GM18867 (cell line): ENCODE results near the gene P2RY6.
"Not testable (repeated sequence)": the region's sequence is repeated elsewhere in the genome, so short reads cannot be mapped to it uniquely, and the experiment has no call there.

Experiments
- ATAC-seq: cut with Tn5 transposase; IDR thresholded peaks from one replicate; pipeline ENCODE4 v1.9.1; 2021; ENCODE audit warnings: mild to moderate bottlenecking, moderate library complexity; ENCODE audit not compliant: unreplicated experiment

P2RY6 gene

GRCh38 chr11:73271936-73272679 lies at the start of gene P2RY6:
TSS of gene P2RY6 (plus strand) at chr11:73272338. CDS start at chr11:73296519, 24,181 bp downstream.
- no peak for ATAC-seq

GRCh38 chr11:73223998-73224730 lies 48.0 kb upstream of the P2RY6 start:
- ATAC-seq = no peak

- ATAC-seq = no peak
Observed at GRCh38 chr11:73225001-73225686, 47.0 kb upstream of the P2RY6 start.

- no peak for ATAC-seq
Observed at GRCh38 chr11:73225851-73226250, 46.3 kb upstream of the P2RY6 start.

GRCh38 chr11:73226297-73227006 lies 45.7 kb upstream of the P2RY6 start:
- no peak for ATAC-seq

GRCh38 chr11:73227571-73228211 lies 44.4 kb upstream of the P2RY6 start:
- ATAC-seq = no peak

GRCh38 chr11:73228268-73229134 lies 43.6 kb upstream of the P2RY6 start:
- ATAC-seq = no peak

- ATAC-seq = no peak
Observed at GRCh38 chr11:73229321-73229895, 42.7 kb upstream of the P2RY6 start.

- no peak for ATAC-seq
Observed at GRCh38 chr11:73229896-73230875, 42.0 kb upstream of the P2RY6 start.

GRCh38 chr11:73230931-73231330 lies 41.2 kb upstream of the P2RY6 start:
- no peak for ATAC-seq

- not testable (repeated sequence) for ATAC-seq
Observed at GRCh38 chr11:73232487-73232886, 39.7 kb upstream of the P2RY6 start.

GRCh38 chr11:73233211-73233610 lies 38.9 kb upstream of the P2RY6 start:
- ATAC-seq = no peak

GRCh38 chr11:73233692-73234470 lies 38.3 kb upstream of the P2RY6 start:
- ATAC-seq = no peak

- no peak for ATAC-seq
Observed at GRCh38 chr11:73234471-73235181, 37.5 kb upstream of the P2RY6 start.

GRCh38 chr11:73235236-73235786 lies 36.8 kb upstream of the P2RY6 start:
- no peak for ATAC-seq

- no peak for ATAC-seq
Observed at GRCh38 chr11:73236205-73236765, 35.9 kb upstream of the P2RY6 start.
